ENCODE measurements around the gene CATSPERD. TPM values are rescaled to one million over a fixed set of nuclear protein-coding genes. Genes with fewer than 3 reads are reported as not detected.
"Not testable (repeated sequence)": the region's sequence is repeated elsewhere in the genome, so short reads cannot be mapped to it uniquely, and the experiment has no call there.

CATSPERD gene
- total RNA-seq, 2 donors from 2014 or later = not detected

DNA sequence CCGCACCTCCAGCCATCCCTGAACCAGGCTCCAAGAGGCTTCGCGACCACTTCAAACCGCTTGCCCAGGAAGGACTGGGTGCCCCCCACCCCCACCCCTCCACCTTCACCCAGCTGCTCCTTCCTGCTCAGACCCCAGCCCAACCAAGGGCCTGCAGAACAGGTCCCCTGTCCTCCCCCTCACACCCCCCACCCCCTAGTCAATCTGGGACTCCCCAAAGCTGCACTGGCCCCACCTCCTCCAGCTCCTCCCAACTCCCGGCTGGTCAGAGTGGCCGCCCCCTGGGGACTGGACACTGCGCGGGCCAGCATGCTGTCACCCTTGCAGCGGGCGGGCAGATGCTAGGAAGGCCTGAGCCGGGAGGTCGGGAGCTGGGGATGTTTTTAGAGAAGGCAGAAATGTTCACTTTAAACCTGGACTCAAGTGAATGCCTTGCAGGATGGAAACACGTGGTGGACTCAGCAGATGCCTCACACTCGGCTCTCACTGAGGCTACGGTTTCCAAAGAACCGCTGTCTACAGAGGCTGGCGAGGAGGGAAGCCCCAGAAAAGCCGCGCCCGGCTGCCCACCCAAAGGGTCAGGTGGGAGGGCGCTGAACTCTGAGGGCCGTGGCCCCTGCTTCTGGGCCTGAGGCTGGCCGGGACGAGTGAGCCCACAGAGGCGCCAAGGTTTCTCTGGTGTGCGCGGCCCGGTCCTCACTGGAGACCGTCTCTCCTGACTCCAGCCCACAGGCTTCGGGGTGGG, 22.4 kb upstream of the CATSPERD start:
- no peak overlapping the region for H3K27ac ChIP-seq
- no peak overlapping the region for H3K9ac ChIP-seq (ENCODE audit: low read depth in 2 of 2, low read length in 2 of 2)
- H3K4me1 ChIP-seq = no peaks in the 10 kb centered on the region
- no peak for DNase-seq
- peaks cover 18% of the 10 kb centered on the region for H3K36me3 ChIP-seq
- no peaks in the 10 kb centered on the region for H3K27me3 ChIP-seq
- intact Hi-C loops (cut with DNase I) = no loop called here
- no peaks in the 10 kb centered on the region for H3K9me3 ChIP-seq
- no peak for TF ChIP-seq CTCF (IDR thresholded peaks at IDR 0.05)
- H3K4me3 ChIP-seq = no peak overlapping the region

DNA sequence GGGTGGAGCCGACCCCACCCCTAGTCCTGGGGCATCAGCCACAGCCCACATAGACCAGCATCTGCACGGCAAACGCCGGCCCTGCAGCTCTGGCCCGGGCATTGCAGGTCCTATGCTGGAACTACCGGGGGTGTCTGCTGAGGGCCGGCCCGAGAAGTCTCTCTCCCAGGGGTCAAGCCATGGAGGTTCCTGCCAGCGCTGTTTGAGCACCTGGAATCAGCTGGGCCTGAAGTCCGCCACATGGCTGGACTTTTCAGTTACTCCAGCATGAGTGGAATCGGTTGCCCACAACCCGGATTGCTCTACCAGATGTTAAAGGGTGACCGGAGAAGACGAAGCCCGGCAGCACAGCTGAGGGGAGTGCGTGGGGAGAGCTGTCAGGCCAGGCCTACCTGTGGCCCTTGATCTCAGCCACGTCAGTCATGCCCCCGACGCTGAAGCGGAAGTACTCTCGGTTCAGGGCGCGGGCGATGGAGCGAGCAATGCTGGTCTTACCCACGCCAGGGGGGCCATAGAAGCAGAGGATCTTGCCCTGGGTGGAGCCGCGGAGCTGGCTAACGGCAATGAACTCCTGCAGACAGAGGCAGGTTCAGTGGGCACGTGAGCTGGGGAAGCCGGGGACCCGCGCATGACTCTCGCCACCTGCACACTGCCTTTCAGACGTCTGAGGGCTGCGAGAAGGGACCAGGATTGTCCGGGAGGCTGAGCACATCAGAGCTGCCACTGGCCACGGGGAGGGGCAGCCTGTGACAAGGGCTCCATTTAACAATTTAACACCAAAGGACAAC, 21.6 kb upstream of the CATSPERD start:
- TF ChIP-seq CTCF (IDR thresholded peaks at IDR 0.05) = no peak
- intact Hi-C loops (cut with DNase I) = no loop called here
- H3K27me3 ChIP-seq = no peaks in the 10 kb centered on the region

DNA sequence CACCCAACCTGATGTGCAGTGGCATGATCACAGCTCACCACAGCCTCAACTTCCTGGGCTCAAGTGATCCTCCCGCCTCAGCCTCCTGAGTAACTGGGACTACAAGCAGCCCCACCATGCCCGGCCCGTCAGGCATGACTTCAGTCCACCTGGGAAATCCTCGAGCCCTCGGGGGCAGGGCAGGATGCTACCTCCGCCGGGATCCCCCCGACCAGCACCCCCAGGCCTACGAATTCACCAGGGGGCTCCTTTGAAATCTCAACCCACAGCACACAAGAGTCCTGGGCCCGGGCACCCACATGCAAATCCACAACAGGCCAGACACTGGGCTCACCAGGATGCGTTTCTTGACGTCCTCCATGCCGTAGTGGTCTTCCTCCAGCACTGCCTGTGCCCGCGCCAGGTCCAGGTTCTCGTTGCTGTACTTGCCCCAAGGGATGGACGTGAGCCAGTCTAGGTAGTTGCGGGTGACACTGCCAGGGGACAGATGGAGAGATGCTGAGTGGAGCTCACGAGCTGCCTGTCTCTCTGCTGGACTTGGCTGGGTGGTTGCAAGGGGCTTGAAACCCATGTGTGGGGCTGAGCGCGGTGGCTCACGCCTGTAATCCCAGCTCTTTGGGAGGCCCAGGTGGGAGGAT, 19.9 kb upstream of the CATSPERD start:
- H3K4me3 ChIP-seq = no peak overlapping the region
- H3K9ac ChIP-seq (ENCODE audit: low read depth in 2 of 2, low read length in 2 of 2) = no peak overlapping the region
- TF ChIP-seq CTCF (IDR thresholded peaks at IDR 0.05) = no peak
- H3K27ac ChIP-seq = no peak overlapping the region
- H3K9me3 ChIP-seq = no peaks in the 10 kb centered on the region
- DNase-seq = no peak
- H3K27me3 ChIP-seq = no peaks in the 10 kb centered on the region
- no peaks in the 10 kb centered on the region for H3K4me1 ChIP-seq
- peaks cover 9% of the 10 kb centered on the region for H3K36me3 ChIP-seq
- intact Hi-C loops (cut with DNase I) = no loop called here

More for the DNA sequence above, 21.6 kb upstream of the CATSPERD start:
- Histone ChIP-seq H3K9me3 (no peaks in the 10 kb centered on the region), H3K4me3 (no peak overlapping the region), H3K4me1 (no peaks in the 10 kb centered on the region), H3K36me3 (peaks cover 18% of the 10 kb centered on the region), H3K9ac (ENCODE audit: low read depth in 2 of 2, low read length in 2 of 2) (no peak overlapping the region), H3K27ac (no peak overlapping the region)
- DNase-seq = no peak

DNA sequence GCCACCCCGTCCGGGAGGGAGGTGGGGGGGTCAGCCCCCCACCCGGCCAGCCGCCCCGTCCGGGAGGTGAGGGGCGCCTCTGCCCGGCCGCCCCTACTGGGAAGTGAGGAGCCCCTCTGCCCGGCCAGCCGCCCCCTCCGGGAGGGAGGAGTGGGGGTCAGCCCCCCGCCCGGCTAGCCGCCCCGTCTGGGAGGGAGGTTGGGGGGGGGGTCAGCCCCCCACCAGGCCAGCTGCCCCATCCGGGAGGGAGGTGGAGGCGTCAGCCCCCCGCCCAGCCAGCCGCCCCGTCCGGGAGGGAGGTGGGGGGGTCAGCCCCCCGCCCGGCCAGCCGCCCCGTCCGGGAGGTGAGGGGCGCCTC, 18.4 kb upstream of the CATSPERD start:
- H3K4me1 ChIP-seq; intact Hi-C loops (cut with DNase I); H3K4me3 ChIP-seq; H3K27me3 ChIP-seq; H3K9me3 ChIP-seq; H3K27ac ChIP-seq; DNase-seq; H3K36me3 ChIP-seq; H3K9ac ChIP-seq (ENCODE audit: low read depth in 2 of 2, low read length in 2 of 2): not testable (repeated sequence)

DNA sequence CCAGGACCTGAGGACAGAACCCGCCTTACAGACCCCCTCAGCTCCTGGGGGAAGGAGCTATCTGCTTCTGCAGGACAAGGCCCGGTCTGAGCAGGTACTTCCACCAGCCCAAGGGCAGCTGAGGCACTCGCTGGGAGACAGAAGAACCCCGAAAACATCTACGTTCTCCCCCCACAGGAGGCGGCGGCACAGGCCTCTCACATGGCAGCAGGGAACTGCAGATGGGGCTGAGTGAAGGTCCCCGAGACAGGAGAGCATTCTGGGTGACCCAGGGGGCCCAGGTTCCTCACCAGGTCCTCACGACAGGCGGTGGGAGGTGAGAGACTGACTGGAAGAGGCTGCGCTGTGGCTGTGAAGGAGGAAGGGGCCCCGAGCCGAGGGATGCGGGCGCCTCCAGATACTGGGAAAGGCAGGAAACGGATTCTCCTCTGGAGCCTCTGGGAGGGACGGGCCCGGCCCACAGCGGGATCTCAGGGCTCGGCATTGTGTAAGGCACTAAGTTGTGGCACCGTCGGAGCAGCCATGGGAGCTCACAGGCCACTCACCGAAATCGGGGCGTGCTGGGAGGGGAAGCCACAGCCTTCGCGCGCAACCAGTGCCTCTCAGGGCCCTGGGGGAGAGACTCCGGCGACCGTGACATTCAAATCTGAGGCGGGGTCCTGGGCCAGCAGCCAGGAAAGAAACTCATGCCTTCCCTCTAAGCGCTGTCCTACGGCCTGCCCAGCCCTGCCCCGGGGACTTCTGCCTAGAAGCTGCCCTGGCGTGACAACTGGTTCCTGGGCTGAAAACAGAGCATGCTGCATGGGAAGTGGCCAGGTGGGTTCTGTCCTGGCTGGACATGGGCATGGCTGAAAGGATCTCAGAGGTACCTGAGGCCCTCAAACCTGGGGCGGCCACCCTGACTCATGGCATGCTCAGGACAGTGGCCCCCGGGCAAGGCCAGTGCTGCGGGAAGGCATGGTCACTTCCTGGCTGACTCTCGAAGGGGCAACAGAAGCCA, 16.3 kb upstream of the CATSPERD start:
- no peak for DNase-seq
- Histone ChIP-seq H3K27me3 (no peaks in the 10 kb centered on the region), H3K27ac (no peak overlapping the region), H3K9ac (ENCODE audit: low read depth in 2 of 2, low read length in 2 of 2) (no peak overlapping the region), H3K36me3 (peaks cover 1% of the 10 kb centered on the region), H3K4me3 (no peak overlapping the region), H3K4me1 (no peaks in the 10 kb centered on the region), H3K9me3 (no peaks in the 10 kb centered on the region)
- no peak for TF ChIP-seq CTCF (IDR thresholded peaks at IDR 0.05)
- intact Hi-C loops (cut with DNase I) = no loop called here

Measured in colonic mucosa (tissue), 4 donors.